ENCODE data around the gene RILP. TPM values are rescaled to one million over a fixed set of nuclear protein-coding genes. Genes with fewer than 3 reads are reported as not detected.

RILP gene
- polyA plus RNA-seq, 1 donor (not counting 4 experiments of a cell fraction or from before 2014, with no cell fraction given) = 3.2 TPM

GRCh38 chr17:1598399-1599095 lies 51.1 kb downstream of the RILP start:
- Histone ChIP-seq H3K79me2 (ENCODE audit: control insufficient read depth, insufficient read depth, low read length) (no peaks in the 10 kb centered on the region), H3K27ac (ENCODE audit: control insufficient read depth, insufficient read depth, low read length) (no peak overlapping the region), H3K9me3 (ENCODE audit: control insufficient read depth, low read depth, low read length) (peaks cover 4% of the 10 kb centered on the region), H3K36me3 (ENCODE audit: control insufficient read depth in 2 of 2, extremely low read depth in 1 of 2, insufficient read depth in 2 of 2, low read length in 2 of 2) (no peaks in the 10 kb centered on the region), H3K4me1 (ENCODE audit: control insufficient read depth, extremely low read depth, insufficient read depth, low read length) (peaks cover 5% of the 10 kb centered on the region), H4K20me1 (ENCODE audit: control insufficient read depth, extremely low read depth, insufficient read depth, low read length) (no peaks in the 10 kb centered on the region), H3K4me3 (ENCODE audit: control insufficient read depth in 2 of 3, extremely low read depth in 1 of 3, insufficient read depth in 2 of 3, low read depth in 1 of 3, low read length in 3 of 3) (no peak overlapping the region), H3K4me2 (ENCODE audit: control insufficient read depth, extremely low read depth, insufficient read depth, low read depth, low read length) (no peak overlapping the region), H3K9ac (ENCODE audit: control insufficient read depth, extremely low read depth, insufficient read depth, low read length) (no peak overlapping the region), H3K27me3 (ENCODE audit: control insufficient read depth, extremely low read depth, insufficient read depth, low read length) (no peaks in the 10 kb centered on the region), H2AFZ (ENCODE audit: control insufficient read depth, low read length) (no peak overlapping the region), H3K9me1 (ENCODE audit: control insufficient read depth, extremely low read depth, insufficient read depth, low read length) (no peaks in the 10 kb centered on the region)
- dilution Hi-C loops (cut with MboI; ENCODE audit: extremely low pct_ligation_motif_present, low sequenced_read_pairs) = no loop called here
- no peak for TF ChIP-seq EZH2 (IDR thresholded peaks at IDR 0.05; ENCODE audit: low read length)
- no peak for TF ChIP-seq CTCF (optimal IDR thresholded peaks at IDR 0.05 in 1 of 3, IDR thresholded peaks at IDR 0.05 in 1 of 3, conservative IDR thresholded peaks at IDR 0.05 in 1 of 3; ENCODE audit: extremely low read depth in 1 of 3, insufficient read depth in 2 of 3, low read length in 3 of 3)
- DNase-seq (ENCODE audit: low read depth, low spot score) = no peak
- no peak for FAIRE-seq

- H2AFZ ChIP-seq (ENCODE audit: control insufficient read depth, low read length) = no peak overlapping the region
- FAIRE-seq (peak; percentile 89), DNase-seq (ENCODE audit: low read depth, low spot score) (no peak)
- no peak overlapping the region for H3K27ac ChIP-seq (ENCODE audit: control insufficient read depth, insufficient read depth, low read length)
- no peaks in the 10 kb centered on the region for H3K27me3 ChIP-seq (ENCODE audit: control insufficient read depth, extremely low read depth, insufficient read depth, low read length)
- no peaks in the 10 kb centered on the region for H3K79me2 ChIP-seq (ENCODE audit: control insufficient read depth, insufficient read depth, low read length)
- H3K4me1 ChIP-seq (ENCODE audit: control insufficient read depth, extremely low read depth, insufficient read depth, low read length) = peaks cover 5% of the 10 kb centered on the region
- TF ChIP-seq EZH2 (IDR thresholded peaks at IDR 0.05; ENCODE audit: low read length) (no peak), CTCF (optimal IDR thresholded peaks at IDR 0.05 in 1 of 3, IDR thresholded peaks at IDR 0.05 in 1 of 3, conservative IDR thresholded peaks at IDR 0.05 in 1 of 3; ENCODE audit: extremely low read depth in 1 of 3, insufficient read depth in 2 of 3, low read length in 3 of 3) (no peak)
- peaks cover 4% of the 10 kb centered on the region for H3K9me3 ChIP-seq (ENCODE audit: control insufficient read depth, low read depth, low read length)
- no peaks in the 10 kb centered on the region for H4K20me1 ChIP-seq (ENCODE audit: control insufficient read depth, extremely low read depth, insufficient read depth, low read length)
- no peak overlapping the region for H3K4me3 ChIP-seq (ENCODE audit: control insufficient read depth in 2 of 3, extremely low read depth in 1 of 3, insufficient read depth in 2 of 3, low read depth in 1 of 3, low read length in 3 of 3)
- H3K36me3 ChIP-seq (ENCODE audit: control insufficient read depth in 2 of 2, extremely low read depth in 1 of 2, insufficient read depth in 2 of 2, low read length in 2 of 2) = peaks cover 0 to 4% of the 10 kb centered on the region in 2 experiments
- no peaks in the 10 kb centered on the region for H3K9me1 ChIP-seq (ENCODE audit: control insufficient read depth, extremely low read depth, insufficient read depth, low read length)
- H3K9ac ChIP-seq (ENCODE audit: control insufficient read depth, extremely low read depth, insufficient read depth, low read length) = no peak overlapping the region
- H3K4me2 ChIP-seq (ENCODE audit: control insufficient read depth, extremely low read depth, insufficient read depth, low read depth, low read length) = no peak overlapping the region
- dilution Hi-C loops (cut with MboI; ENCODE audit: extremely low pct_ligation_motif_present, low sequenced_read_pairs) = no loop called here
Observed at GRCh38 chr17:1597861-1598342, 51.8 kb downstream of the RILP start.

Small RNA genes within 50 kb of the gene (small RNA-seq; reads per million reads assigned to genes)
- 0 reads per million in 3 experiments for gene RN7SL105P (ENCODE audit: insufficient read length in 3 of 3, low read depth in 3 of 3, low replicate concordance in 1 of 3)

Other genes starting within 250 kb of the RILP start
- gene YWHAE, start 249.6 kb downstream of the RILP start, polyA plus RNA-seq = 468 to 1,322 TPM (median 739 TPM) in 3 replicates
- 111 to 127 TPM (median 117 TPM) in 3 replicates for gene CRK, start 193.6 kb downstream of the RILP start, polyA plus RNA-seq
- 101 to 124 TPM (median 117 TPM) in 3 replicates for gene MYO1C, start 157.2 kb downstream of the RILP start, polyA plus RNA-seq
- 19.9 to 28.0 TPM (median 23.0 TPM) in 3 replicates for gene INPP5K, start 133.3 kb downstream of the RILP start, polyA plus RNA-seq
- gene PITPNA, start 87.1 kb downstream of the RILP start, polyA plus RNA-seq = 45.2 to 80.0 TPM (median 76.5 TPM) in 3 replicates
- gene SLC43A2, start 21.0 kb downstream of the RILP start, polyA plus RNA-seq = 12.7 to 17.0 TPM (median 13.9 TPM) in 3 replicates
- gene SCARF1, start 4.1 kb downstream of the RILP start, polyA plus RNA-seq = 0.05 to 0.18 TPM (median 0.06 TPM) in 3 replicates
- gene PRPF8, start 35.0 kb upstream of the RILP start, polyA plus RNA-seq = 60.1 to 118 TPM (median 97.5 TPM) in 3 replicates
- gene TLCD2, start 60.5 kb upstream of the RILP start, polyA plus RNA-seq = 0.75 to 1.1 TPM (median 0.76 TPM) in 3 replicates
- 4.2 to 9.5 TPM (median 7.3 TPM) in 3 replicates for gene WDR81, start 74.8 kb upstream of the RILP start, polyA plus RNA-seq
- 0.93 to 1.5 TPM (median 0.96 TPM) in 3 replicates for gene SERPINF2, start 93.0 kb upstream of the RILP start, polyA plus RNA-seq
- 17.3 to 29.8 TPM (median 23.2 TPM) in 3 replicates for gene SERPINF1, start 112.2 kb upstream of the RILP start, polyA plus RNA-seq
- 5.6 to 6.3 TPM (median 5.8 TPM) in 3 replicates for gene SMYD4, start 180.0 kb upstream of the RILP start, polyA plus RNA-seq
- 70.5 to 79.7 TPM (median 74.9 TPM) in 3 replicates for gene RPA1, start 180.1 kb upstream of the RILP start, polyA plus RNA-seq

Measured in keratinocyte (primary cell).